ENCODE results near the gene NOTO.

- no peak for TF ChIP-seq CTCF (conservative IDR thresholded peaks at IDR 0.05; ENCODE audit: low read depth, low read length)
- no peak for TF ChIP-seq EZH2 (IDR thresholded peaks at IDR 0.05; ENCODE audit: borderline replicate concordance, low read depth, low read length, poor library complexity, severe bottlenecking)
Observed at GRCh38 chr2:73205611-73206010, 3.2 kb downstream of the NOTO start.
